IMR-90 (cell line): ENCODE results near the gene PID1. TPM values are rescaled to one million over a fixed set of nuclear protein-coding genes. Genes with fewer than 3 reads are reported as not detected.

Source experiments
- ATAC-seq: fragments of 200-7000 bp; cut with Tn5 transposase; 2 replicates; pipeline ENCODE4 v1.9.1; 2020; ENCODE audit warnings: low read depth, mild to moderate bottlenecking, moderate library complexity
- BruUV-seq: library from RNA; stranded (reverse); fragments of 400-500 nt; replicated peaks from 2 replicates; lab custom pipeline; 2021; lab: Mats Ljungman, UMichigan
- CTCF ChIA-PET: fragments of 300-600 bp; formaldehyde crosslinking; extraction: SDS; loops from one replicate; lab custom pipeline; 2021; ENCODE audit warnings: antibody characterized with exemption; lab: Yijun Ruan, JAX
- POLR2A ChIA-PET: fragments of 300-600 bp; sonication (Branson Sonifier 250); formaldehyde crosslinking; loops from one replicate; lab custom pipeline; 2022; ENCODE audit warnings: antibody characterized with exemption; ENCODE audit not compliant: unreplicated experiment; lab: Charles Lee
- DNase-seq: peaks from one replicate; pipeline ENCODE4 v3.0.0; 2013
- H2AFZ ChIP-seq: replicated peaks from 2 replicates; pipeline ENCODE3; 2013; ENCODE audit warnings: low read length, mild to moderate bottlenecking; ENCODE audit not compliant: poor library complexity
- H2AK5ac ChIP-seq: 2 replicates; pipeline ENCODE4 v1.6.1; 2013; ENCODE audit warnings: low read depth, low read length, inconsistent platforms
- H2AK9ac ChIP-seq: replicated peaks from 2 replicates; pipeline ENCODE3; 2013; ENCODE audit warnings: mild to moderate bottlenecking, low read depth, low read length, moderate library complexity; ENCODE audit not compliant: poor library complexity
- H2BK120ac ChIP-seq: 2 replicates; pipeline ENCODE4 v1.6.1; 2013; ENCODE audit warnings: low read depth, low read length, inconsistent platforms
- H2BK15ac ChIP-seq: 3 replicates; pipeline ENCODE4 v1.6.1; 2013; ENCODE audit warnings: low read depth, low read length, inconsistent platforms
- H2BK20ac ChIP-seq: 2 replicates; pipeline ENCODE4 v1.6.1; 2013; ENCODE audit warnings: low read depth, mild to moderate bottlenecking, inconsistent platforms, low read length, moderate library complexity
- H2BK5ac ChIP-seq: 2 replicates; pipeline ENCODE4 v1.6.1; 2013; ENCODE audit warnings: mild to moderate bottlenecking, low read depth, low read length, inconsistent platforms; ENCODE audit not compliant: poor library complexity, severe bottlenecking
- H3K14ac ChIP-seq: replicated peaks from 2 replicates; pipeline ENCODE4 v1.6.1; 2013; ENCODE audit warnings: low read depth, low read length, inconsistent platforms
- H3K18ac ChIP-seq: 2 replicates; pipeline ENCODE4 v1.6.1; 2013; ENCODE audit warnings: low read depth, low read length, control low read depth
- H3K23ac ChIP-seq: 2 replicates; pipeline ENCODE4 v1.6.1; 2013; ENCODE audit warnings: low read depth, low read length, inconsistent platforms
- H3K27ac ChIP-seq: 2 replicates; pipeline ENCODE4 v1.5.1; 2013; ENCODE audit warnings: mild to moderate bottlenecking, control low read depth, low read length; ENCODE audit not compliant: insufficient read depth
- H3K27me3 ChIP-seq: 2 replicates; pipeline ENCODE4 v1.6.1; 2013; ENCODE audit warnings: low read length; ENCODE audit not compliant: control insufficient read depth, insufficient read depth
- H3K36me3 ChIP-seq: 2 replicates; pipeline ENCODE4 v1.6.1; 2013; ENCODE audit warnings: low read length, mixed read lengths; ENCODE audit not compliant: control insufficient read depth, insufficient read depth
- H3K4ac ChIP-seq: 2 replicates; pipeline ENCODE4 v1.6.1; 2013; ENCODE audit warnings: low read depth, low read length, inconsistent platforms
- H3K4me1 ChIP-seq: 2 replicates; pipeline ENCODE4 v1.6.1; 2013; ENCODE audit warnings: low read length, mixed read lengths; ENCODE audit not compliant: control insufficient read depth, insufficient read depth
- H3K4me2 ChIP-seq: 2 replicates; pipeline ENCODE4 v1.6.1; 2013; ENCODE audit warnings: low read depth, mild to moderate bottlenecking, control low read depth, low read length, moderate library complexity
- H3K4me3 ChIP-seq: 2 replicates; pipeline ENCODE4 v1.5.1; 2013; ENCODE audit warnings: low read depth, mild to moderate bottlenecking, control low read depth, low read length, moderate library complexity; ENCODE audit not compliant: insufficient read depth
- H3K56ac ChIP-seq: 2 replicates; pipeline ENCODE4 v1.6.1; 2013; ENCODE audit warnings: low read length, inconsistent platforms; ENCODE audit not compliant: insufficient read depth; ENCODE audit errors: extremely low read depth
- H3K79me1 ChIP-seq, 2 experiments: 2 replicates each; pipeline ENCODE4 v1.6.1; 2013; ENCODE audit warnings: low read length in 2 of 2, inconsistent platforms in 1 of 2, low read depth in 1 of 2
- H3K9ac ChIP-seq: 2 replicates; pipeline ENCODE4 v1.6.1; 2013; ENCODE audit warnings: low read depth, low read length, control low read depth
- H3K9me1 ChIP-seq: 2 replicates; pipeline ENCODE4 v1.6.1; 2013; ENCODE audit warnings: low read length, inconsistent platforms; ENCODE audit not compliant: insufficient read depth
- H3K9me3 ChIP-seq: 2 replicates; pipeline ENCODE4 v1.6.1; 2013; ENCODE audit warnings: low read length; ENCODE audit not compliant: control insufficient read depth, insufficient read depth
- H4K20me1 ChIP-seq: 2 replicates; pipeline ENCODE4 v1.6.1; 2013; ENCODE audit warnings: low read length, inconsistent platforms; ENCODE audit not compliant: insufficient read depth
- H4K5ac ChIP-seq: 2 replicates; pipeline ENCODE4 v1.6.1; 2013; ENCODE audit warnings: mild to moderate bottlenecking, low read depth, low read length, control low read depth
- H4K8ac ChIP-seq, 2 experiments: 2 replicates each; pipeline ENCODE4 v1.6.1; 2013; ENCODE audit warnings: low read depth in 2 of 2, low read length in 2 of 2, control low read depth in 1 of 2, inconsistent platforms in 1 of 2
- H4K91ac ChIP-seq: 2 replicates; pipeline ENCODE4 v1.6.1; 2013; ENCODE audit warnings: low read depth, low read length, inconsistent platforms; ENCODE audit not compliant: insufficient read depth
- CHD1 ChIP-seq: IDR thresholded peaks from 2 replicates; pipeline ENCODE4 v1.6.1; 2012; ENCODE audit warnings: low read depth, low read length, improper control_type of control experiment
- ELK1 ChIP-seq: fragments of 150-350 bp; IDR thresholded peaks from 2 replicates; pipeline ENCODE4 v1.6.1; 2016; ENCODE audit warnings: low read depth, mild to moderate bottlenecking, low read length, moderate library complexity, borderline replicate concordance
- MAFK ChIP-seq: IDR thresholded peaks from 2 replicates; pipeline ENCODE4 v1.6.1; 2012; ENCODE audit warnings: low read depth, low read length, improper control_type of control experiment
- MXI1 ChIP-seq: IDR thresholded peaks from 2 replicates; pipeline ENCODE4 v1.6.1; 2012; ENCODE audit warnings: low read depth, mild to moderate bottlenecking, low read length, moderate library complexity, borderline replicate concordance
- POLR2A ChIP-seq: IDR thresholded peaks from 2 replicates; pipeline ENCODE4 v1.6.1; 2012; ENCODE audit warnings: mild to moderate bottlenecking, low read depth, low read length
- RAD21 ChIP-seq: IDR thresholded peaks from 2 replicates; pipeline ENCODE4 v1.6.1; 2012; ENCODE audit warnings: low read length, improper control_type of control experiment
- WGBS, 2 experiments: methylation state at CpG; one replicate each; pipeline versions ENCODE4 v1.1.5 to v1.1.7; 2013; ENCODE audit warnings: missing lambda C conversion rate in 2 of 2; ENCODE audit not compliant: insufficient read length in 1 of 2; ENCODE audit errors: extremely low coverage in 2 of 2; 5-methylcytosine and 5-hydroxymethylcytosine counted together
- dilution Hi-C: fragments of 300-500 bp; cut with HindIII; formaldehyde crosslinking; loops from one replicate; pipeline ENCODE4 v1.14.3; 2018; ENCODE audit warnings: low sequenced_read_pairs; ENCODE audit not compliant: unreplicated experiment
- in situ Hi-C: fragments of 300-500 bp; cut with MboI; formaldehyde crosslinking; loops from 3 replicates; pipeline ENCODE4 v1.14.3; 2019; ENCODE audit warnings: low sequenced_read_pairs, inconsistent platforms, mixed read lengths
- intact Hi-C: fragments of 100-400 bp; cut with micrococcal nuclease; formaldehyde crosslinking; loops from 2 replicates; pipeline ENCODE4 v1.10.0; 2022
- polyA plus RNA-seq, 3 experiments: library from polyadenylated mRNA; depleted of rRNA; stranded (reverse); fragments of >200 nt; gene quantifications; 2 replicates each; pipeline ENCODE4 v1.2.3, GENCODE V29; 2012; ENCODE audit warnings: low replicate concordance in 1 of 3
- total RNA-seq: library from RNA; depleted of rRNA; stranded (reverse); fragments of >200 nt; gene quantifications from 2 replicates; pipeline ENCODE4 v1.2.3, GENCODE V29; 2012

Gene PID1
- total and polyA plus RNA-seq, 2 of the 4 experiments (the other 2 are of a cell fraction), result 0.90 to 1.9 TPM

- H3K4me1 ChIP-seq, result no peaks in the 10 kb centered on the region
- H3K14ac ChIP-seq, result no peak overlapping the region
- WGBS, 2 experiments, result 28% methylated on average over 2 of the region's 4 CpGs; no CpG with 5 or more reads in 1 of the 2 experiments
- no peaks in the 10 kb centered on the region for H3K36me3 ChIP-seq
- H4K20me1 ChIP-seq, result no peaks in the 10 kb centered on the region
- no peak overlapping the region for H3K56ac ChIP-seq
- H2BK20ac ChIP-seq, result no peak overlapping the region
- H3K4me2 ChIP-seq, result no peak overlapping the region
- H2BK15ac ChIP-seq, result no peak overlapping the region
- H2AK9ac ChIP-seq, result no peak overlapping the region
- no TSS peak for BruUV-seq
- no peak overlapping the region for H2AK5ac ChIP-seq
- H3K27ac ChIP-seq, result no peak overlapping the region
- H3K18ac ChIP-seq, result no peak overlapping the region
- no peak overlapping the region for H3K4ac ChIP-seq
- H3K27me3 ChIP-seq, result no peaks in the 10 kb centered on the region
- in situ Hi-C loops, result no loop called here
- H4K91ac ChIP-seq, result no peak overlapping the region
- no peak overlapping the region for H3K4me3 ChIP-seq
- no peak for DNase-seq
- TF ChIP-seq CHD1 (no peak), MAFK (no peak), MXI1 (no peak), POLR2A (no peak), RAD21 (no peak), ELK1 (no peak)
- CTCF ChIA-PET, result no interaction called here
- no peak overlapping the region for H2BK120ac ChIP-seq
- H3K23ac ChIP-seq, result no peak overlapping the region
- H4K8ac ChIP-seq, result no peak overlapping the region
- no peak overlapping the region for H4K5ac ChIP-seq
- dilution Hi-C loops, result no loop called here
- H2BK5ac ChIP-seq, result no peak overlapping the region
- no peak for ATAC-seq
- H2AFZ ChIP-seq, result no peak overlapping the region
- no peaks in the 10 kb centered on the region for H3K9me1 ChIP-seq
- intact Hi-C loops, result no loop called here
- POLR2A ChIA-PET, result no interaction called here
- peaks cover 12% of the 10 kb centered on the region for H3K9me3 ChIP-seq
- no peaks in the 10 kb centered on the region for H3K79me1 ChIP-seq
- no peak overlapping the region for H3K9ac ChIP-seq
These were observed 91.5 kb downstream of the PID1 start for GRCh38 chr2:229179628-229180027.
